Measurements from ENCODE around the gene TM7SF3.

The TM7SF3 gene

DNA sequence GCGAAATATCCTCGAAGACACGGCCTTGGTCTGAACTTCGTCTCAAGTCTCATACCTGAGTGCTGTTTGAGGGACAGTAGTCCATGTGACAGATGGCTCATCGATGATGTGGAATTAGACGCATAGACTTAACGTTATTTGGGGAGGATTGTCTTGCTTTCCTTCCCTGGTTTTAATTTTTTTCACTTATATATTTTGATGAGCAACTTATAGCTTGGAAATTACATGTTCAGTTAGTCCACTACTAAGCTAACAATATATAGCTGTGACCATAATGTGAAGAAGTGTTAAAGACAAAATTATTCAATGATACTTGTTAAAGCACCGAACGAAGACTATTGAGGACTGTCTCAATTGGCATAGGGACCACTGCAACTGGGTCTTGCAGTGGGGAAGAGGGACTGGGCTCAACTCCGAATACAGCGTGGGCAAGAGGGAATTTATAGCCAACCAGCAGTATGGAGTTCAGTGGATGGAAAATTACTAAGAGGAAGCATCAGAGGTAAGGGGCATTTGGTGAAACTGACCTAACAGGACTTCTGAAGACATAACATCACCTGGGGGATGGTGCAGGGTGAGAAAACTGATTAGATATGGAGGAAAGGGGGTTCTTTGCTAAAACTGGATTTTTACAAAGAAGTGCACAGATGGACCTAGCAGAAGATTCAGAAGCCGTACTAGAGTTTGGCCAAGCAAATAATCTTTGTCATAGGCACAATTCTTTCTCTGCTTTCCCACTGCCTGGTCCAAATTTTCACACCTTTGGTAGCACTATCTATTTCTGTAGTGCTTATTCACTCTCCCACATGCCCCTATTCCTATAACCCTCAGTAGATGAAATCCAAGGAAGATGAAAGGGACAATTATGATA, 910 bp upstream of the TM7SF3 start:
- DNase-seq, result peak; percentile 50 to 57

- DNase-seq, result peak; percentile 40 to 69
Observed at GRCh38 chr12:27013611-27014084, 536 bp downstream of the TM7SF3 start.

GRCh38 chr12:27012982-27013255, 1.3 kb downstream of the TM7SF3 start:
- DNase-seq, result no peak

DNA sequence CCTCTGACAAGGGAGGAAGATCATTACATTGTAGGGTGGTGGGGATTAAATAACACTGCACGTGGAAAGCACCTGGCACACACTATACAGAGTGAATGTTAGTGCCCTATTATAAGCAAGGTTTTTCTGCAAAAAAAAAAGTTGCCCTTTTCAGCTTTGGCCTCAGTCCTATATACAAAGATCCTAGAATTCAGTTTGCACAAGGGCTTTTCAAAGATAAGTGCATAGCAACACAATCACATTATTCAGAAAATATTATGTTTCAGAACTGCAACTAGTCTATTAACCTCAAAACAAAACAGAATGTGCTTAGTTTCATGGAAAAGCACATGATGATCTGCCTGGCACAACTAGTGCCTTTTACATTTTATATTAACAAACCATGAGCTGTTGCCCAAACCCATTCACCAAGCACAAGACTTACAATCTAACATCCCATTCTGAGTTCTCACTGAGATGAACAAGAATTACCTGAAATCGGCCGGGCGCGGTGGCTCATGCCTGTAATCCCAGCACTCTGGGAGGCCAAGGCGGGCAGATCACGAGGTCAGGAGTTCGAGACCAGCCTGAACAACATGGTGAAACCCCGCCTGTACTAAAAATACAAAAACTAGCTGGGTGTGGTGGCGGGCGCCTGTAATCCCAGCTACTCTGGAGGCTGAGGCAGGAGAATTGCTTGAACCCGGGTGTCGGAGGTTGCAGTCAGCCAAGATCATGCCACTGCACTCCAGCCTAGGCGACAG, 1.8 kb downstream of the TM7SF3 start:
- DNase-seq, result peak in 1 of 2 experiments; percentile 10

- DNase-seq, result no peak
Observed at GRCh38 chr12:27009881-27010301, 4.3 kb downstream of the TM7SF3 start.

DNA sequence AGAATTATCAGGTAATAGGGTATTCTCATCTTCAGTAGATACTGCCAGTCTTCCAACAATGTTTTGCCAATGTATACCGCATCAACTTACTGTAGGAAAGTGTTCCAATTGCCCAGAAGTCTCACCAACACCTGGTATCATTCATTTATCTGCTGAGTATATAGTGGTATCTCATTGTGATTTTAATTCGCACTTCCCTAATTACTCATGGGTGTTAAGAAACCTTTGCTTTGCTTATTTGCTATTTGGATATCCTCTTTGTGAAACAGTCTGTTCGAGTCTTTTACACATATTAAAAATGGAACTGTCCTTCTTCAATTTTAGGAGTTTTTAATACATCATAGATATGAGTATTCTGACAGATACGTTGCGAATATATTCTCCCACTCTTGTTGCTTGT, 6.1 kb downstream of the TM7SF3 start:
- no peak for DNase-seq

DNA sequence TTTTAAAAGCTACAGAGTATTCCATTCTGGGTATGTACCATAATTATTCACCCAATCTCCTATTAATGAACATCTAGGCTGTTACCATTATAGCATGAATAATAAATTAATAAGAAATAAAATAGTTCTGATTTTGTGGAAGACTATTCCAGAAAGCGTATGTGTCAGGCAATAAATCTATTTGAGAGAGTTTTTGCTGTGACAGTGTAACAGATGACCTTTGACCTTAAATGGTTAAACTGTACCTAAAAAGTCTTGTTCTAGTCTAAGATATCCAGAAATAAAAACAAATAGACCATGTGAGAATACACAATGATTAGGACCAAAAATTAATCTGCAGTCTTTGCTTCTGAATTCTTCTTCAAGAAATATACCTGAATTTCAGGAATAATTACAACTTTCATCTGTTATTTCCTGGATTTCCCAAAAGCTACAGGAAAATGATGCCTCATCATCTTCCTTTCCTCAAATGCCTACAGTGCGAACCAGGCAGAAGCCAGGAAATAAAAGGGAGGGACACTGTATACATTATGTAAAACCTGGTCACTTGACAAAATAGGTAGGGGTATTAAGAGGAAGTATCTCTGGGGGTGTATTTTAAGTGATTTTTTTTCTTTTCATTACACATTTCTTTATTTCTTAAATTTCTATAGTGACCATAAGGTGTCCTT, 7.3 kb downstream of the TM7SF3 start:
- no peak for DNase-seq

GRCh38 chr12:27005495-27005894, 8.7 kb downstream of the TM7SF3 start:
- DNase-seq, result no peak

- DNase-seq, result peak; percentile 66 to 76
Observed at GRCh38 chr12:27003421-27004381, 10.5 kb downstream of the TM7SF3 start.

GRCh38 chr12:27002141-27002540, 12.0 kb downstream of the TM7SF3 start:
- DNase-seq, result no peak

DNA sequence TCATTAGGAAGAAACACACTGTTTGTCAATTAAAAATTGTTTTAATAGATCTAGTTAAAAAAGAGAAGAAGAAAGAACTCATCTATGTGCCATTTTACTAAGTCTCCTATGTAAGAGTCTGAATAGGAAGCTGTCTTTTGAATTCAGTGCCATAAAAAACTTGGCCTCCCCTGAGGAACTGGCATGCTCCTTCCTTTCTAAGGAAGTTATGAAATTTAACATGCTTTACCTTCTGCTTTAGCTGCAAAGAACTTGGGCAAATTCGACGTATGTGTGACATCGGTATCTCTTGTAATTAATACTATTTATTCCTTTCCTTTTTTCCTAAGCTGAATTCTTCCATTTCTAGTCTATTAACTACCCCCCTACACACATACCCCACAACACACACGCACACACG, 12.5 kb downstream of the TM7SF3 start:
- no peak for DNase-seq

GRCh38 chr12:27000961-27001360, 13.2 kb downstream of the TM7SF3 start:
- no peak for DNase-seq

- DNase-seq, result no peak
Observed at GRCh38 chr12:26997003-26997402, 17.2 kb downstream of the TM7SF3 start.

- DNase-seq, result no peak
Observed at GRCh38 chr12:26995706-26996105, 18.5 kb downstream of the TM7SF3 start.

GRCh38 chr12:26994109-26994508, 20.1 kb downstream of the TM7SF3 start:
- DNase-seq, result no peak

DNA sequence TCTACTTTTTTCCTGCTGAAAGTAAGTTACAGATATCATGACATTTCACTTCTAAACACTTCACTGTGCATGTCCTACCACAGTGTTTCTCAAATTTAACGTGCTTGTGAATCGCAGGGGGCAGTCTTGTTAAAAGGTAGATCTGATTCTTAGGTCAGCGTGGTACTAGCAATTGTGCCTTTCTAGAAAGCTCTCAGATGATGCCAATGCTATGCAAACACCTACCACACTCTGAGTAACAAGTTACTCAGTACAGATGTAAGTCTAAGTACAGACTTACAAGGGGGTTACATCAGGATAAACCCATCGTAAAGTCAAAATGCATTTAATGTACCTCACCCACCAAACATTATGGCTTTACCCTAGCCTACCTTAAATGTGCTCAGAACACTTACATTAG, 22.4 kb downstream of the TM7SF3 start:
- no peak for DNase-seq

DNA sequence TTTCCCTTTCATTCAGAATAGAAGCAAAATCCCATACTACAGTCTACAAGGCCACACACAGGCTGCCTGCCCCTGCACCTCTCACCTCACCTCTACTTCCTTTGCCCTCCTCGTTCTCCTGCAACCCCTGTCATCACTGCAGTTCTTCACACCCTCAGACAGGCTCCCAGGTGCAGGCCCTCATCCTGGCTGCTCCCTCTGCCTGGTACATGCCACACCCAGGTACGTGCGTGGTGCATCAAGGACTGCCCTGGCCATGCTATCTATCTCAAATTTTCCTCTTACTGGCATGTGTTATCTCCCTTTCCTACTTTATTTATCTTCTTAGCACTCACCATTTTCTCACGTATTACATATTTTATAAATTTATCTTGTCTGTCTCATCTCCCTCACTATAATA, 24.3 kb downstream of the TM7SF3 start:
- DNase-seq, result no peak

- no peak for DNase-seq
Observed at GRCh38 chr12:26988703-26989102, 25.5 kb downstream of the TM7SF3 start.

DNA sequence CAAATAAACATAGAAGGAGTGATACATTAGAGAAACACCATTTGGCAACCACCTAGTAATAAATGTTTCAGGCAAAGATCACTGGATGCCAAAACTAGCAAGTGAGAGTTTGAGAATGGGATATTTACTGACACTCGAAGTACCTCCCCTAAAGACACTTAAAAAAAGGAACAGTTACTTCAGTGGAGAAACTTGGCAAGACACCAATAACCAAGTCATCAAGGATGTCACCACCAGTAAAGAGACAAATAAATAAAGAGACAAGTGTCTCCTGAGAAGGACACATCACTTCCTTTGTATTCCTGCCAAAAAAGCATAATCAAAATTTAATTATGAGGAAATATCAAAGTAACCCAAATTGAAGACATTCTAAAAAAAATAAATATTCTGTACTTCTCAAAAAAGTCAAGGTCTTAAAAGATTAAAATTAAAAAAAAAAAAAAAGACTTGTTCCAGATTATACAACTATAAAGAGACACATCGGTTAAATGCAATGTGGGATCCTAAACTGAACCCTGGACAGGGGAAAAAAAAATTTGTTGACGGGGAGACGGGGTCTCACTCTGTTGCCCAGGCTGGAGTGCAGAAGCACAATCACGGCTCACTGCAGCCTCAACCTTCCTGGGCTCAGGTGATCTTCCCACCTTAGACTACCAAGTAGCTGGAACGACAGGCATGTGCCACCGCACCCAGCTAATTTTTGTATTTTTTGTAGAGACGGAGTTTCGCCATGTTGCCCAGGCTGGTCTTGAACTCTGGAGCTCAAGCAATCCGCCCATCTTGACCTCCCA, 26.4 kb downstream of the TM7SF3 start:
- no peak for DNase-seq

GRCh38 chr12:26982866-26983265, 31.3 kb downstream of the TM7SF3 start:
- no peak for DNase-seq

GRCh38 chr12:26979733-26980132, 34.5 kb downstream of the TM7SF3 start:
- DNase-seq, result no peak

GRCh38 chr12:26978801-26979200, 35.4 kb downstream of the TM7SF3 start:
- no peak for DNase-seq
